DMS 273 (cell line): ENCODE results near the gene ANKRD61.
"Not testable (repeated sequence)": the region's sequence is repeated elsewhere in the genome, so short reads cannot be mapped to it uniquely, and the experiment has no call there.

Experiments used
- DNase-seq: peaks from one replicate; lab custom pipeline; 2025; ENCODE audit not compliant: unreplicated experiment; lab: John Stamatoyannopoulos, UW

Gene ANKRD61

GRCh38 chr7:6031567-6031966 is 391 bp downstream of the ANKRD61 start:
- no peak for DNase-seq

GRCh38 chr7:6032167-6032566 is 991 bp downstream of the ANKRD61 start:
- DNase-seq = no peak

- no peak for DNase-seq
These were observed 1.5 kb downstream of the ANKRD61 start for GRCh38 chr7:6032641-6033040.

GRCh38 chr7:6035165-6035564 is 4.0 kb downstream of the ANKRD61 start:
- no peak for DNase-seq

- DNase-seq = no peak
These were observed 4.5 kb downstream of the ANKRD61 start for GRCh38 chr7:6035686-6036085.

- DNase-seq = no peak
These were observed 18.6 kb downstream of the ANKRD61 start for GRCh38 chr7:6049780-6050179.

GRCh38 chr7:6051185-6051584 is 20.0 kb downstream of the ANKRD61 start:
- DNase-seq = not testable (repeated sequence)

GRCh38 chr7:6056616-6057015 is 25.4 kb downstream of the ANKRD61 start:
- DNase-seq = no peak

GRCh38 chr7:6057316-6058129 is 26.3 kb downstream of the ANKRD61 start:
- DNase-seq = no peak

- not testable (repeated sequence) for DNase-seq
These were observed 28.8 kb downstream of the ANKRD61 start for GRCh38 chr7:6059941-6060340.

GRCh38 chr7:6071406-6071805 is 40.2 kb downstream of the ANKRD61 start:
- no peak for DNase-seq

- no peak for DNase-seq
These were observed 43.6 kb downstream of the ANKRD61 start for GRCh38 chr7:6074612-6075380.

- peak; percentile 25 for DNase-seq
These were observed 47.4 kb downstream of the ANKRD61 start for GRCh38 chr7:6078548-6078947.

- DNase-seq = not testable (repeated sequence)
These were observed 51.9 kb downstream of the ANKRD61 start for GRCh38 chr7:6083047-6083446.
